Measurements from ENCODE around the gene VSIG4.

- TF ChIP-seq POLR2A (IDR thresholded peaks at IDR 0.05; ENCODE audit: low read depth, low read length) (no peak), TAF1 (IDR thresholded peaks at IDR 0.05; ENCODE audit: low read depth, low read length) (no peak), SPI1 (IDR thresholded peaks at IDR 0.05; ENCODE audit: low read depth, low read length) (no peak), POLR2AphosphoS5 (IDR thresholded peaks at IDR 0.05; ENCODE audit: low read depth, low read length) (no peak), POU2F2 (IDR thresholded peaks at IDR 0.05; ENCODE audit: low read depth, low read length) (no peak)
Measured at GRCh38 chrX:65994519-65995506, 45.1 kb downstream of the VSIG4 start.

Data from GM12891 (cell line).